HCT116 (cell line): Measurements from ENCODE around the gene TBC1D23. TPM values are rescaled to one million over a fixed set of nuclear protein-coding genes. Genes with fewer than 3 reads are reported as not detected.

Source experiments
- total RNA-seq: library from RNA; stranded (reverse); gene quantifications from one replicate; pipeline ENCODE4 v1.2.1, GENCODE V29; 2021; ENCODE audit not compliant: unreplicated experiment

The TBC1D23 gene
- total RNA-seq, 1 experiment from 2014 or later = 21.9 TPM

Other genes starting within 250 kb of the TBC1D23 start
- gene FILIP1L, start 146.5 kb upstream of the TBC1D23 start, total RNA-seq = 0.17 TPM
- gene NIT2, start 73.8 kb downstream of the TBC1D23 start, total RNA-seq = 44.7 TPM
- 54.9 TPM for gene TOMM70, start 140.1 kb downstream of the TBC1D23 start, total RNA-seq
- gene LNP1, start 140.5 kb downstream of the TBC1D23 start, total RNA-seq = 1.6 TPM
- gene TMEM45A, start 231.6 kb downstream of the TBC1D23 start, total RNA-seq = 5.0 TPM